ENCODE measurements around the gene TTLL11. TPM values are rescaled to one million over a fixed set of nuclear protein-coding genes. Genes with fewer than 3 reads are reported as not detected.

Gene TTLL11
- total and polyA plus RNA-seq, 4 donors = 3.6 to 7.8 (median 5.9) TPM

GRCh38 chr9:121779381-121780117 lies 313.6 kb downstream of the TTLL11 start:
- Histone ChIP-seq H3K27me3 (ENCODE audit: control insufficient read depth in 3 of 3, insufficient read depth in 3 of 3, low read length in 2 of 3) (no peaks in the 10 kb centered on the region), H3K27ac (ENCODE audit: low read depth in 1 of 2, low read length in 1 of 2) (peak overlapping the region; percentile 27 to 49), H3K9ac (ENCODE audit: insufficient read depth in 1 of 2, low read length in 2 of 2) (peak overlapping the region in 1 of 2 donors; percentile 5), H3K4me3 (no peak overlapping the region), H3K4me1 (ENCODE audit: control insufficient read depth in 5 of 5, insufficient read depth in 5 of 5, low read length in 5 of 5) (peaks cover 0 to 14% (median 7%) of the 10 kb centered on the region in 5 donors), H3K9me3 (ENCODE audit: control insufficient read depth in 4 of 4, insufficient read depth in 3 of 4, low read length in 3 of 4) (peaks cover 0 to 4% (median 1%) of the 10 kb centered on the region in 4 donors), H3K36me3 (ENCODE audit: control insufficient read depth in 4 of 4, insufficient read depth in 4 of 4, low read length in 4 of 4) (peaks cover 14 to 63% (median 47%) of the 10 kb centered on the region in 4 donors)
- DNase-seq (peak in 2 of 3 donors; percentile 9 to 28), ATAC-seq (ENCODE audit: insufficient read depth, low FRiP score) (no peak)
- WGBS, 2 donors = 69 to 81% methylated on average over 13 of the region's 13 CpGs
- TF ChIP-seq CTCF (IDR thresholded peaks at IDR 0.05; ENCODE audit: control extremely low read depth, extremely low read depth) = no peak

GRCh38 chr9:121778252-121779225 lies 314.6 kb downstream of the TTLL11 start:
- Histone ChIP-seq H3K9ac (ENCODE audit: insufficient read depth in 1 of 2, low read length in 2 of 2) (no peak overlapping the region), H3K4me1 (ENCODE audit: control insufficient read depth in 5 of 5, insufficient read depth in 5 of 5, low read length in 5 of 5) (peaks cover 0 to 4% (median 3%) of the 10 kb centered on the region in 5 donors), H3K36me3 (ENCODE audit: control insufficient read depth in 4 of 4, insufficient read depth in 4 of 4, low read length in 4 of 4) (peaks cover 14 to 73% (median 50%) of the 10 kb centered on the region in 4 donors), H3K27ac (ENCODE audit: low read depth in 1 of 2, low read length in 1 of 2) (no peak overlapping the region), H3K27me3 (ENCODE audit: control insufficient read depth in 3 of 3, insufficient read depth in 3 of 3, low read length in 2 of 3) (no peaks in the 10 kb centered on the region), H3K9me3 (ENCODE audit: control insufficient read depth in 4 of 4, insufficient read depth in 3 of 4, low read length in 3 of 4) (peaks cover 0 to 4% (median 1%) of the 10 kb centered on the region in 4 donors), H3K4me3 (no peak overlapping the region)
- ATAC-seq (ENCODE audit: insufficient read depth, low FRiP score) = no peak
- DNase-seq = no peak
- no peak for TF ChIP-seq CTCF (IDR thresholded peaks at IDR 0.05; ENCODE audit: control extremely low read depth, extremely low read depth)
- 90 to 91% methylated on average over 4 of the region's 4 CpGs for WGBS, 2 donors

- ATAC-seq (ENCODE audit: insufficient read depth, low FRiP score) (no peak), DNase-seq (peak in 1 of 3 donors; percentile 6)
- Histone ChIP-seq H3K9me3 (ENCODE audit: control insufficient read depth in 4 of 4, insufficient read depth in 3 of 4, low read length in 3 of 4) (peaks cover 0 to 4% (median 3%) of the 10 kb centered on the region in 4 donors), H3K27me3 (ENCODE audit: control insufficient read depth in 3 of 3, insufficient read depth in 3 of 3, low read length in 2 of 3) (no peaks in the 10 kb centered on the region), H3K36me3 (ENCODE audit: control insufficient read depth in 4 of 4, insufficient read depth in 4 of 4, low read length in 4 of 4) (peaks cover 14 to 61% (median 49%) of the 10 kb centered on the region in 4 donors), H3K9ac (ENCODE audit: insufficient read depth in 1 of 2, low read length in 2 of 2) (no peak overlapping the region), H3K27ac (ENCODE audit: low read depth in 1 of 2, low read length in 1 of 2) (no peak overlapping the region), H3K4me1 (ENCODE audit: control insufficient read depth in 5 of 5, insufficient read depth in 5 of 5, low read length in 5 of 5) (peaks cover 0 to 4% (median 0%) of the 10 kb centered on the region in 5 donors), H3K4me3 (no peak overlapping the region)
- WGBS, 2 donors = 91 to 93% methylated on average over 8 of the region's 8 CpGs
- no peak for TF ChIP-seq CTCF (IDR thresholded peaks at IDR 0.05; ENCODE audit: control extremely low read depth, extremely low read depth)
These were observed 316.1 kb downstream of the TTLL11 start for GRCh38 chr9:121776739-121777637.
